NOMO-1 treated with dmso at 0.1 percent for 144 hours (cell line): ENCODE measurements around the gene FPGS.

ENCODE experiments used
- DNase-seq: peaks from one replicate; lab custom pipeline; 2025; ENCODE audit not compliant: unreplicated experiment; lab: John Stamatoyannopoulos, UW

FPGS gene

DNA sequence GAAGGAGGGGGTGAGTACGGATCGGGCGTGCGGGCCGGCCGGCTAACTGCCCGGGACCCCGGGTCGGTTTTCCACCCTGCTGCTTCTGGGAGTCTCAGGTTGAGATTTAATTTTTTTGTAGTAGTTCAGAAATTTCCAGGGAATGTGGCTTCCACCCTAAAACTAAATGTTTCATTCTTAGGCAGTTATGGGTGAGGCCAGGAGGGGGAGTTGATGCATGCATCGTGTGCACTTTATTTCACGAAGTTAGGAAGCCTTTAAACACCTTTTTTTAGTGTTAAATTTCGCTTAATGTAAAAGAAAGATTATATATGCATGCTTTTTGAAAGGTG lies 15.9 kb upstream of the FPGS start:
- DNase-seq, result no peak

DNA sequence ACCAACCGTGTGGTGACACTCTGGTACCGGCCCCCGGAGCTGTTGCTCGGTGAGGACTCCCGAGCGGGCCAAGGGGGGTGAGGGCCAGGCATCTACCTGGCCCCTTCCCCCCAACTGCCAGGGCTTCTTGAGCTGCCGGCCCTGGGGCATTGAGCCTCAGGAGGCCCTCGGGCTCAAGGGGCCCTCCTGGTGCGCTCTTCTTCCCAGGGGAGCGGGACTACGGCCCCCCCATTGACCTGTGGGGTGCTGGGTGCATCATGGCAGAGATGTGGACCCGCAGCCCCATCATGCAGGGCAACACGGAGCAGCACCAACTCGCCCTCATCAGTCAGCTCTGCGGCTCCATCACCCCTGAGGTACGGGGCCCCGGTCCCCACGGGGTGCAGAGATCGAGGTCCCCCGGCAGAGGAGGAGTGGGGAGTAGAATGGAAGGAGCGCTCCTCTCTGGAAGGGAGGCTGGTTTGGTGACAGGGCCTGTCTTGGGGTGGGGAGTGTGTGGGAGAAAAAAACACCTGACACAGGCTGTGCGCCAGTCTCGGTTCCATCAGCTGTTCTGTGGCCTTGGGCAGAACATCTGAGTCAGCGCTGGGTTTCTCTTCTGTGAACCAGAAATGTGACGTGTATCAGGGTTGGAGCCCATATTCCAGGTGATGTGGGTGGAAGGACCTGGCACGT lies 14.2 kb upstream of the FPGS start:
- DNase-seq, result no peak

DNA sequence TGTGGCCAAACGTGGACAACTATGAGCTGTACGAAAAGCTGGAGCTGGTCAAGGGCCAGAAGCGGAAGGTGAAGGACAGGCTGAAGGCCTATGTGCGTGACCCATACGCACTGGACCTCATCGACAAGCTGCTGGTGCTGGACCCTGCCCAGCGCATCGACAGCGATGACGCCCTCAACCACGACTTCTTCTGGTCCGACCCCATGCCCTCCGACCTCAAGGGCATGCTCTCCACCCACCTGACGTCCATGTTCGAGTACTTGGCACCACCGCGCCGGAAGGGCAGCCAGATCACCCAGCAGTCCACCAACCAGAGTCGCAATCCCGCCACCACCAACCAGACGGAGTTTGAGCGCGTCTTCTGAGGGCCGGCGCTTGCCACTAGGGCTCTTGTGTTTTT lies 13.5 kb upstream of the FPGS start:
- DNase-seq, result no peak

DNA sequence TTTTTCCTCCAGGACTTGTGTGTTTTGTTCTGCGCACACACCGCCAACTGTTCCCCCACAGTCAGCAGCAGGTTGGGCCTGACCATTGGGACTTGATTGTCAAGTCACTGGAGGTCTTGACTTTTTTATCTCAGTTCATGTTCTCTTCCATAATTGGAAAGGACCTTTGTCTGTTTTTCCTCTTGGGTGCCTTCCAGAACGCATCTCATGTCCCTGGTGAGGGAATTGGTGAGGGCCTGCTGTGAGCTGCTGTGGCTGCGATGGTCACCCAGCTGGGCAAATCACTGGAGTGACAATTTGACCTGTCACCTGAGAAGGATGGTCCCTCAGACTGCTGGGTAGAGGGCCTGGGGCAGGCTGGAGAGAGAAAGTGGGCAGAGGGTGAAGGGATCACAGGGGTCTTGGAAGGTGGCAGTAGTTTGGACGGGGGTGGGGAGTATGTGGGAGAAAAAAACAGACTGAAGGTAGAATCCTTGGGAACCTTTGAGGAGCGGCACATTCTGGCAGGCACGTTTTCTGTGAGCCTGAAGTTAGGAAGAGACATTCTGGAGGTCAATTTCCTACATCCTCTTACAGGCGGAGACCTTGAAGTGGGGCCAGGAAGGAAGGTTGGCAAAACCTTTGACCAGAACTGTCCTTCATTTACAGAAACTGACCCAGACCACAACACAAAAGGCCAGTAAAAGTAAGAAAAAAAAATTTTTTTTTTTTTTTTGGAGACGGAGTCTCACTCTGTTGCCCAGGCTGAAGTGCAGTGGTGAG lies 12.4 kb upstream of the FPGS start:
- no peak for DNase-seq

DNA sequence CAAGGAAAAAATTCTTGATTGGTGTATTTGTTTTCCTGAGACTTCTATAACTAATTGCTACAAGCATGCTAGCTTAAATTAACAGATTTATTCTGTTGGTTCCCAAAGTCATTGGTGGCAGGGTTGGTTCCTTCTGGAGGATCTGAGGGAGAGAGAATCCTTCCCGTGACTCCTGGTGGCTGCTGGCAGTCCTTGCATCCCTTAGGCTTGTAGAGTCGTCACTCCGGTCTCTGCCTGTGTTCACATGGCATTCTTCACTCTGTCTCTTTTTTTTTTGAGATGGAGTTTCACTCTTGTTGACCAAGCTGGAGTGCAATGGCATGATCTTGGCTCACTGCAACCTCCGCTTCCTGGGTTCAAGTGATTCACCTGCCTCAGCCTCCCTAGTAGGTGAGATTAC lies 11.6 kb upstream of the FPGS start:
- no peak for DNase-seq

DNA sequence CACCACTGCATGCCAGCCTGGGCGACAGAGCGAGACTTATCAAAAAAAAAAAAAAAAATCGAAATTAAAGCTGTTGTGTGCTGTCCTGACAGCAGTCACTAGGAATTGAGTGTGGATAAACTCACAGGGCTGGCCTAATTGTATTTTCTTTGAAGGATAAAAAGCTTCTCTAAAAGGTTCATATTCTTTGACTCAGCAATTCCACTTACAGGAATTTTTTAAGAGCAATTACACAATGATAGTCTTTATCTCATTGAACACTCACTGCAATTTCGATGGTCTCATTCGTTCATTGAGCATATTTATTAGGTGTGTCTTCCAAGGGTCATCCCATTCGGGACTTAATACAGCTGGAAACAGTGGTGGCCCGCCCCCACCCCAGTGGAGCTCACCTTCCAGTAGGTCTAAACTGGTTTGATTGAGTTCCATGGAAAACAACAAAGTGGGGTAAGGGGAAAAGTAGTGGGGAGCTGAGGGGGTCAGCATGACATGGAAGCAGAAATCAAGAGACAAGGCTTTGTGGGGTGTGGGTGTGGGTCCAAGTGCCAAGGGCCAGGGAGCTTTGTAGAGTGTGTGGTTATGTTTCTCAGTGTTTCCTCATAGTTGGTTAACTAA lies 10.2 kb upstream of the FPGS start:
- no peak for DNase-seq

DNA sequence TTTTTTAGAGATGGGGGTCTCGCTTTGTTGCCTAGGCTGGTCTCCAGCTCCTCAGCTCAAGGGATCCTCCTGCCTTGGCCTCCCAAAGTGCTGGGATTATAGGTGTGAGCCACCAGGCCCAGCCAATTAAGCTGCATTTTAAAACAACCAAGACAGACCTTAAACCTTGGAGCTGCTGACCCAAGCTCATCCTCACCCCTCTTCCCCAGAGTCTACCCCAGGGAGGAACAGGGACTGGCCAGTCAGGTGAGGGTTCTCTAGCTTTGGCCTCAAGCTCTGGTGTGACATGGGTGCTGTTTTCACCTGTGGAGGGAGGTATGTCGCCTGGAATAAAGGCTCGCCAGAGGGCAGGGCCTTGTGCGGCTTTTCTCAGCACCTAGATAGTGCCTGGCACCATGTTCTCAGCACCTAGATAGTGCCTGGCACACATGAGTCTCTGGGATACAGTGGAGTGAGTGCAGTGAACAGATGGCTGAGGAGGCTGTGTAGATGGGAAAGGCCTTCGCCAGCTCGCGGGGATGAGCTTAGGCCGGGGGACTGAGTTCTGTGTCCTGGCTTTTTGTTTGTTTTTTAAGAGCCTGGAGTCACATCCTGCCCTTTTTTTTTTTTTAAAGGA lies 9.5 kb upstream of the FPGS start:
- DNase-seq, result no peak

DNA sequence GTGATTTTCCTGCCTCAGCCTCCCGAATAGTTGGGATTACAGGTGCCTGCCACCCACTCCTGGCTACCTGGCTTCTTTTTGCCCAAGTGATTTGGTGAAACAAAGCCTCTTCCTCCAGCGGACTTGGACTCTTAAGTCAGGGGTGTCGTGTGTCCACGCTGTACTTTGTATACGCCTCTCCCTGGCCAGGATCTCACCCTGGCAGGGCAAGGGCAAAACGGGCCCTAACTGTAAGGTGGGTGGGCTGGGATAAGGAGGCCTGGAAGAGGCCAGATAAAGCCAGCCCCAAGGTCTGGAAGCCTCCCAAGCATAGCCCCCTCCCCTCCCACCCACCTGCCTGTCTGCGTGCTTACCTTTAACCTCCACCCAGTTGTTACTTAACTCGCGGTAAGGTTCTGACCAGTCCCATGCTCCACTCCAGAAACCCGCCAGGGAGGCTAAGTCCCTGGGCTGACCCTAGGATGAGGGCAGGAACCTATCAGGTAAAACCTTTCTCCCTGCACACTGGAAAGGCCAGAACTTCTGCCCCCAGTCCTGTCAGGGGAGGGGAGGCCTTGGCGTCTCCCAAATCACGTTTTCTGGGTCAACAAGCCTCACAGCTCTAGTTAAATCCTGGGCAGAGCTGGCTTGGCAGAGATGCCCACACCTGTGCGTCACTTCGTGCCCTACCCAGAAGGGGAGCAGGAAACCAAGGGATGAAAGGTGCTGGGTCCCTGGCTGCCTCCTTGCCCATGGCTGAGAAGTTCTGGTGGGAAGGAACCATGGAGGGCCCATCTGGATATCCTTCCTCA lies 8.5 kb upstream of the FPGS start:
- no peak for DNase-seq

DNA sequence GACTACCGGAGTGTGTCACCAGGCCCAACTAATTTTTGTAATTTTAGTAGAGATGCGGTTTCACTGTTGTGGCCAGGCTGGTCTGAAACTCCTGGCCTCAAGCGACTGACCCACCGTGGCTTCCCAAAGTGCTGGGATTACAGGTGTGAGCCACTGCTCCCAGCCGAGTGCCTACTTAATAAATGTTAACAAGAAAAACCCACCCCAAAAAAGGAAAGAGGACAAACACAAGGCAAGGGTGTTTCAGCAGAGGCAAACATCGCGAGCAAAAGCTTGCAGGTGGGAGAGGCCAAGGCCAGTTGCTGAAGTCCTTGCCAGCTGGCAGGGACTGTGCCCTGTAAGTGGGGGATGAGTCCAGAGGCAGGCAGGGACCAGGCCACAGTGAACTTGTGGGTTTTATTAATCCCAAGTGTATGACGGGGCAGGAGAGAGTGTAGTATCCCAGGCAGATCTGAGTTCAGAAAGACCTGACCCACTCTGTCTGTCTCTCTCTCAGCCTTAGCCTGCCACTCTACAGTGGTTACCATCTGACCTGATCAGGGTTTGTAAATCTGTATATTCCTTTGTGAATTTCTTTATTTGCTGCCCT lies 6.4 kb upstream of the FPGS start:
- no peak for DNase-seq

DNA sequence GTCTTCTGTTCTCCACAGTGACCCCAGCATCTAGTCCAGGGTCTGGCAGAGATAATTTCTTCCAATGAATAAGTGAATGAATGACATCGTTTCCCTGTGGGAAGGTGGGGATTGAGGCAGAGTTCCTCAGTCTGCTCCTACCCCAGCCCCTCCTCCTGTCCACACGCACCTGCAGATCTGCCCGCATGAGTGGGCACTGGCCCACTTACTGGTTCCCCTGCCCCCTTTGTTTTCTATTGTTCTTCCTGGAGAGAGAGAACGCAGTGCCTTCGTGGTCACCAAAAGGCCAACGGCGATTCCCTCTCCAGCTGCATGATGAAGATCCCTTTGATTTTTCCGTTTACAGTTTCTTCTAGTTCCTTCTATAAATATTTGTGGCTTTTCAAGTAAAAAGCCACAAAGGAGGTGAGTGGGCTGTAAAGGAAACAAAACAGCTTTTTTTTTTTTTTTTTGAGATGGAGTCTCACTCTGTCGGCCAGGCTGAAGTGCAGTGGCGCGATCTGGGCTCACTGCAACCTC lies 5.8 kb upstream of the FPGS start:
- peak; percentile 27 for DNase-seq

DNA sequence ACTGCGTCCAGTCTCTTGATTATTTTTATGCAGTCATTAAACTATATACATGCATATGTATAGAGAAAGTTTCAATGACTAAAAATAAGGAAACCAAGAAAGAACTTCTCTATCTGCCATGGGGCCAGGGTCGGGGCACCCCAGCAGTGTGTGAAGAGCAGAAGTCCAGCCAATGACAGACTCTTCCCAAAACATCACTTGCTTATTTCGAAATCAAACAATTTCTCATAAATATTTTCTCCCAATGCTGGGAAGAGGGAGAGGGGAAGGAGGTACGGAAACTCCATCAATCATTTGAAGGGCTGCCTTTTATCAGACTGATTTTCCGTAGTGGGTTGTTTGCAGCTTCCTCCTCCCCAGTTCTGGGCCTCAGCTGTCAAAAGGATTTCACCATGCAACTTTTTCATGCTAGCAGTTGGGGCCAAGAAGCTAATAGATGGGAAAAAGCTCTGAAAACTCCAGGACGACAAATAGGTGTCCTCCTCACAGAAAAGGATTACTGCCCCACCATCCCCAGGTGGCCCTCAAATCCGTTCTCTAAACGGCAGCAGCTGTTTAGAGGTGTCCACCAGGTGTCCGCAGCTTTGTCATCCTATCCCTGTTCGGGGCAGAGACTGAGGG lies 617 bp upstream of the FPGS start:
- peak; percentile 69 for DNase-seq

DNA sequence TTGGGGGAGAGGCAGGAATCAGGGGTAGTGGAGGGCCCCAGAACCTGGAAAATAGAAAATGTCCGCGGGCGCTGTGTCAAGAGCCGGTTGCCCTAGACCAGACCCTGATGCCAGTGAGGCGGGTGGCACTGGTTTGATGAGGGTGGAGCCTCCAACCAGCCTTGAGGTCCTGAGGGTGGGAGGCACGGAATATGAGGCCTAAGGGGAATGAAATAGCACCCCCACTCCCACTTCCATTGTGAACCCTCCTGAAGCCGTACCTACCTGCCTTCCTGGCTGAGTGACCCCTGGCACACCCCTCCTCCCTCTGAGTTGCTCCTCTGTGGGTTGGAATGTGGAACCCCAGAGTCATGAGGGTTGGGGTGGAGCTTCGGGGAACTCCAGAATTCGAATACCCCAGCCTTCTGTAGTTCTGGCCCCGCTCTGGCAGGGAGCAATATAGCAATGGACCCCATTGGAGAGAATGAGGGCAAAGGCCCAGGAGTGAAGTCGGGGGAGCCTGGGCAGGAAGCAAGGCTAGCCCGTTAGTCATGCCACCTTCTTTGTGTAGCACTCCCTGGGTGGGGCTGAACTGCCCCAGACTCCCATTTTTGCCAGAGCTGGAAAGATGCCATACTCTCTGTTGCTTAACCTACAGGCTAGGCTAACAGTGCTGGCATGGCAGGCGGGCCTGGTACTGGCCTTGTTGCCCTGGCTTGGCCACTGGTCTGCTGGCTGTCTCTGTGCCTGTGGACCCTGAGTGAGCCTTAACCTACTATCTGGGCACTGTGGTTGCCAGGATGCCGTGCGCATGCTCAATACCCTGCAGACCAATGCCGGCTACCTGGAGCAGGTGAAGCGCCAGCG lies 1.0 kb downstream of the FPGS start:
- DNase-seq, result no peak

DNA sequence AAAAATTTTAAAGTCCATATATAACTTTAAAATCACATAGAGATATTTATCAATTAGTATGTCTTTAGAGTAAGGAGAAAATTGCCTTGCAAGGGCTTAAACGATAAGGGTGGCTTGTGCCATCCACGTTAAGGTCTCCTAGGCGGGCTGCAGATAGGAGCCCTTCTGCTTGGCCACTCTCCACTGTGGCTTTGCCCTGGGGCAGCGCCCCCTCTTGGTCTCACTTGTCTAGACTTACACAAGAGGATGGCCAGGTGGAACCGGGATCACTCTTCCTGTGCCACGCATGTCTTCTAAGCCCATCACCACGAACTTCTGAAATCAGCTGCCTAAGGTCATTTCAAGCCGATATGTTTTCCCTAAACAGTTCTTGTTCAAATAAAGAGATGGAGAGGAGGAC lies 2.9 kb downstream of the FPGS start:
- DNase-seq, result no peak

DNA sequence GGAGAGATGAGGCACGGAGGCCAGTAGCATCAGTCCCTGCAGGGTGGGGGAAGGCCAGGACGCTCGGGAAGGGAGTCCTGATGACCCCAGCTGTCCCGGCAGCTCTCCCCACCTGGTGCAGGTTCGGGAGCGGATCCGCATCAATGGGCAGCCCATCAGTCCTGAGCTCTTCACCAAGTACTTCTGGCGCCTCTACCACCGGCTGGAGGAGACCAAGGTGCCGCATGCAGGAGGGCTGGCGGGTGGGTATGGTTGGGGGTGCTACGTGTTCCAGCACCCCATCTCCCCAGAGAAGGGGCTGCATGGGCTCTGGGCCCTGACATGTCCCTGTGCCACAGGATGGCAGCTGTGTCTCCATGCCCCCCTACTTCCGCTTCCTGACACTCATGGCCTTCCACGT lies 4.2 kb downstream of the FPGS start:
- no peak for DNase-seq

DNA sequence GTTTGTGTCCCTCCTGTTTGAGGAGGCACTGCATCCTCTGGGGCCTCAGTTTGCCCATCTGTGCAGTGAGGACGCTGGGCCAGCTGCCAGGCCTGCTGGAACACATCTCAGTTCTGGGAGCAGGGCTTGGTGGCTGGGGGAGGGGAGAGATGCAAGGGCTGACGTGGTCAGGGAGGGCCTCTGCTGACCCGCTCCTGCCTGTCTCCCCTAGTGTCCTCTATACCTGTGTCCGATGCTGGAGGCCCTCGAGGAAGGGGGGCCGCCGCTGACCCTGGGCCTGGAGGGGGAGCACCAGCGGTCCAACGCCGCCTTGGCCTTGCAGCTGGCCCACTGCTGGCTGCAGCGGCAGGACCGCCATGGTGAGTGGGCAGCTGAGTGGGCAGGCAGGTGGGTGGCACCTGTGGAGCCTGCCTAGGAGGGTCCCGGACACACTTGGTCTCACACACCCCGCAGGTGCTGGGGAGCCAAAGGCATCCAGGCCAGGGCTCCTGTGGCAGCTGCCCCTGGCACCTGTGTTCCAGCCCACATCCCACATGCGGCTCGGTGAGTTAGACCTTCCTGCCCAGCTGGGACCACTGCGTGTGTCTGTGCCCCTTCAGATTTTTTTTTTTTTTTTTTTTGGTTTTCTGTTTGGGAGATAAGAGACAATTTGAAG lies 5.8 kb downstream of the FPGS start:
- no peak for DNase-seq

DNA sequence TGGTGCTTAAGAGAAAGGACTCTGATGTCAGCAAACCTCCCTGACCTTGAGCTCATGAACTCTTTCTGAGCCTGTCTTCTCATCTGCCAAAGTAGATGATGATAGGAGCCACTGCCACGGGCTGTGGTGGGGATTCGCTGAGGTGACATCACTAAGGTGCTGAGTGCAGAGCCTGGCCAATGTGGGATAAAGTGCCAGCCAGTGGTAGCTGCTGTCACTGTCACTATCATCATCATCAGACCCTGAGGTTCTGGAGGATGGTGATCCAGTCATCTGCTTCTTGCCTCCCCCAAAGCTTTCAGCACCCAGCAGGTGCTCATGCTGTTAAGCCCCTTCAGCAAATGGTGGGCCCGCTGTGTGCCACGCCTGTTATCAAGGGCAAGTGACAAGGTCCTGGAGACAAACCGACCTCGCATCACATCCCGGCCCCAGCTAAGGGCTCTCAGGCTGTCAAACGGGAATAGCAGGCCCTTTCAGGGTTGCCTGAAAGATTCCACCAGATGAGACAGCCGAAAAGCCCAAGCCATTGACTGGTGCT lies 6.4 kb downstream of the FPGS start:
- DNase-seq, result no peak

DNA sequence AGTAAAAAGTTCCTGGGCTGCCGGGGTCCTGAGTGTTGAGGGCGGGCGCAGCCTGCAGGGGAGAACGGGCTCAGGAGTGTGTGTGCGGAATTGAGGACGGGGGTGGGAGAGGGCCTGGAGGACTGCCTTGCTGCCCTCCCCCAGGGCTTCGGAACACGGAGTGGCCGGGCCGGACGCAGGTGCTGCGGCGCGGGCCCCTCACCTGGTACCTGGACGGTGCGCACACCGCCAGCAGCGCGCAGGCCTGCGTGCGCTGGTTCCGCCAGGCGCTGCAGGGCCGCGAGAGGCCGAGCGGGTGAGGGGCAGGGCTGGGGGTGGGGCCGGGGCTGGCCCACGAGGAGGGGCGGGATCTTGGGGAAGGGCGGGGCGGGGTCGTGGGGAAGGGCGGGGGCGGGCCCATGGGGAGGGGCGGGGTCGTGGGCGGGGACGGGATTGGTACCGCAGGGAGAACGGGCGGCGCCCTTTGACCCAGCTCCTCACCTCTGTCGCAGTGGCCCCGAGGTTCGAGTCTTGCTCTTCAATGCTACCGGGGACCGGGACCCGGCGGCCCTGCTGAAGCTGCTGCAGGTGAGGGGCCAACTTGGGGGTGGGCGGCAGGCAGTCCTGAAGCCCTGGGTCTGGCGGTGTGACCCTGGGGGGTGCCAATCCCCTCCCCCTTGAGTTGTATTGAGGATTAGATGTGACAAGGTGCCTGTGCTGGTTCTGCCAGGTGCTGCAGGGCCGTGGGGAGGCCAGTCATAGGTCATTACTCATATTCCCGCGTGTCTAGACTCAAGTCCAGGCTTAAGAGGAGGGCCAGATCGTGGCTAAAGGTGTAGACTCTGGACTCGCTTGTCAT lies 7.1 kb downstream of the FPGS start:
- no peak for DNase-seq
